Mesodermal cell (in vitro differentiated cells): Measurements from ENCODE around the gene APOM.
A peak's percentile ranks its signal among the peaks of the same experiment; 100 is the strongest.

ENCODE experiments used
- H3K27ac ChIP-seq: 2 replicates; pipeline ENCODE4 v1.7.0; 2013; ENCODE audit warnings: mild to moderate bottlenecking, low read depth, low read length, moderate library complexity; ENCODE audit not compliant: severe bottlenecking
- H3K36me3 ChIP-seq: 2 replicates; pipeline ENCODE4 v1.7.1; 2013; ENCODE audit warnings: mild to moderate bottlenecking, low read length, moderate library complexity; ENCODE audit not compliant: control insufficient read depth, insufficient read depth
- H3K4me1 ChIP-seq: one replicate; pipeline ENCODE4 v1.7.1; 2013; ENCODE audit warnings: mild to moderate bottlenecking, low read length; ENCODE audit not compliant: insufficient read depth, control insufficient read depth, poor library complexity, severe bottlenecking
- H3K4me3 ChIP-seq: 2 replicates; pipeline ENCODE4 v1.7.0; 2013; ENCODE audit warnings: low read length, control low read depth, mild to moderate bottlenecking; ENCODE audit not compliant: insufficient read depth, poor library complexity, severe bottlenecking; ENCODE audit errors: extremely low read depth
- H3K9me3 ChIP-seq: 2 replicates; pipeline ENCODE4 v1.7.1; 2013; ENCODE audit warnings: mild to moderate bottlenecking, low read length, moderate library complexity; ENCODE audit not compliant: control insufficient read depth
- WGBS, 2 experiments: methylation state at CpG; one replicate each; pipeline ENCODE4 v1.1.5; 2013; ENCODE audit warnings: missing lambda C conversion rate in 2 of 2; ENCODE audit not compliant: insufficient coverage in 2 of 2; 5-methylcytosine and 5-hydroxymethylcytosine counted together

Gene APOM

GRCh38 chr6:31687860-31688693 lies 32.4 kb downstream of the APOM start:
- H3K4me1 ChIP-seq, result peaks cover 7% of the 10 kb centered on the region
- no peak overlapping the region for H3K4me3 ChIP-seq
- no peaks in the 10 kb centered on the region for H3K9me3 ChIP-seq
- no peak overlapping the region for H3K27ac ChIP-seq
- H3K36me3 ChIP-seq, result peaks cover 65% of the 10 kb centered on the region
- 84 to 88% methylated on average over 10 to 12 of the region's 14 CpGs for WGBS, 2 experiments

GRCh38 chr6:31689249-31690110 lies 33.8 kb downstream of the APOM start:
- Histone ChIP-seq H3K4me1 (peaks cover 6% of the 10 kb centered on the region), H3K27ac (no peak overlapping the region), H3K4me3 (no peak overlapping the region), H3K36me3 (peaks cover 79% of the 10 kb centered on the region), H3K9me3 (no peaks in the 10 kb centered on the region)
- WGBS, 2 experiments, result 81 to 94% methylated on average over 4 to 6 of the region's 11 CpGs

GRCh38 chr6:31690231-31691077 lies 34.8 kb downstream of the APOM start:
- H3K4me1 ChIP-seq, result peaks cover 6% of the 10 kb centered on the region
- H3K4me3 ChIP-seq, result no peak overlapping the region
- peaks cover 86% of the 10 kb centered on the region for H3K36me3 ChIP-seq
- no peaks in the 10 kb centered on the region for H3K9me3 ChIP-seq
- 84 to 92% methylated on average over 3 to 4 of the region's 10 CpGs for WGBS, 2 experiments
- peak overlapping the region; percentile 67 for H3K27ac ChIP-seq

GRCh38 chr6:31691078-31691463 lies 35.4 kb downstream of the APOM start:
- H3K36me3 ChIP-seq, result peaks cover 82% of the 10 kb centered on the region
- peaks cover 6% of the 10 kb centered on the region for H3K4me1 ChIP-seq
- peak overlapping the region; percentile 67 for H3K27ac ChIP-seq
- WGBS, 2 experiments, result 100% methylated on average over 2 to 3 of the region's 6 CpGs
- no peaks in the 10 kb centered on the region for H3K9me3 ChIP-seq
- no peak overlapping the region for H3K4me3 ChIP-seq

GRCh38 chr6:31691564-31692108 lies 35.9 kb downstream of the APOM start:
- Histone ChIP-seq H3K27ac (no peak overlapping the region), H3K9me3 (no peaks in the 10 kb centered on the region), H3K4me1 (peaks cover 6% of the 10 kb centered on the region), H3K4me3 (no peak overlapping the region), H3K36me3 (peaks cover 82% of the 10 kb centered on the region)
- 97 to 98% methylated on average over 7 of the region's 12 CpGs for WGBS, 2 experiments

GRCh38 chr6:31692353-31692752 lies 36.7 kb downstream of the APOM start:
- 94% methylated on average over 3 to 4 of the region's 4 CpGs for WGBS, 2 experiments
- Histone ChIP-seq H3K4me1 (peaks cover 6% of the 10 kb centered on the region), H3K36me3 (peaks cover 82% of the 10 kb centered on the region), H3K27ac (no peak overlapping the region), H3K9me3 (no peaks in the 10 kb centered on the region), H3K4me3 (no peak overlapping the region)

GRCh38 chr6:31692886-31693285 lies 37.2 kb downstream of the APOM start:
- Histone ChIP-seq H3K36me3 (peaks cover 82% of the 10 kb centered on the region), H3K4me3 (no peak overlapping the region), H3K27ac (no peak overlapping the region), H3K4me1 (peaks cover 9% of the 10 kb centered on the region), H3K9me3 (no peaks in the 10 kb centered on the region)
- 93 to 97% methylated on average over 9 of the region's 9 CpGs for WGBS, 2 experiments

- WGBS, 2 experiments, result 93 to 96% methylated on average over 4 of the region's 6 CpGs
- H3K4me1 ChIP-seq, result peaks cover 9% of the 10 kb centered on the region
- H3K36me3 ChIP-seq, result peaks cover 82% of the 10 kb centered on the region
- H3K9me3 ChIP-seq, result no peaks in the 10 kb centered on the region
- H3K27ac ChIP-seq, result no peak overlapping the region
- H3K4me3 ChIP-seq, result no peak overlapping the region
Observed at GRCh38 chr6:31693535-31693934, 37.8 kb downstream of the APOM start.

GRCh38 chr6:31697555-31697954 lies 41.9 kb downstream of the APOM start:
- H3K4me3 ChIP-seq, result no peak overlapping the region
- H3K27ac ChIP-seq, result no peak overlapping the region
- no peaks in the 10 kb centered on the region for H3K9me3 ChIP-seq
- peaks cover 3% of the 10 kb centered on the region for H3K4me1 ChIP-seq
- peaks cover 82% of the 10 kb centered on the region for H3K36me3 ChIP-seq
- WGBS, 2 experiments, result 76% methylated on average over 3 of the region's 3 CpGs; no CpG with 5 or more reads in 1 of the 2 experiments
